GM18873 (cell line): ENCODE data around the gene CCNI2.

Experiments
- ATAC-seq: cut with Tn5 transposase; IDR thresholded peaks from one replicate; pipeline ENCODE4 v1.9.1; 2021; ENCODE audit warnings: mild to moderate bottlenecking, moderate library complexity, moderate number of reproducible peaks; ENCODE audit not compliant: unreplicated experiment, low FRiP score

CCNI2 gene

GRCh38 chr5:132764671-132765238 is 17.5 kb downstream of the CCNI2 start:
- ATAC-seq: no peak

GRCh38 chr5:132765311-132766019 is 18.2 kb downstream of the CCNI2 start:
- no peak for ATAC-seq

- ATAC-seq: no peak
These were observed 19.0 kb downstream of the CCNI2 start for GRCh38 chr5:132766020-132766805.

GRCh38 chr5:132766806-132767055 is 19.5 kb downstream of the CCNI2 start:
- ATAC-seq: no peak

GRCh38 chr5:132767150-132767549 is 19.9 kb downstream of the CCNI2 start:
- ATAC-seq: no peak

- no peak for ATAC-seq
These were observed 21.3 kb downstream of the CCNI2 start for GRCh38 chr5:132768485-132768868.

- ATAC-seq: no peak
These were observed 23.4 kb downstream of the CCNI2 start for GRCh38 chr5:132770476-132771159.

GRCh38 chr5:132771503-132771998 is 24.3 kb downstream of the CCNI2 start:
- ATAC-seq: no peak

- no peak for ATAC-seq
These were observed 25.3 kb downstream of the CCNI2 start for GRCh38 chr5:132772291-132773070.

GRCh38 chr5:132773114-132773513 is 25.9 kb downstream of the CCNI2 start:
- ATAC-seq: no peak

GRCh38 chr5:132773601-132774355 is 26.6 kb downstream of the CCNI2 start:
- no peak for ATAC-seq

GRCh38 chr5:132774406-132774805 is 27.2 kb downstream of the CCNI2 start:
- no peak for ATAC-seq

- ATAC-seq: no peak
These were observed 27.7 kb downstream of the CCNI2 start for GRCh38 chr5:132774896-132775295.

- ATAC-seq: no peak
These were observed 28.3 kb downstream of the CCNI2 start for GRCh38 chr5:132775476-132775961.

- no peak for ATAC-seq
These were observed 29.1 kb downstream of the CCNI2 start for GRCh38 chr5:132776131-132776937.

- ATAC-seq: no peak
These were observed 29.6 kb downstream of the CCNI2 start for GRCh38 chr5:132776938-132777208.

GRCh38 chr5:132777209-132778069 is 30.2 kb downstream of the CCNI2 start, which contains the start of gene SEPTIN8:
Gene SEPTIN8 (minus strand): TSS chr5:132777239. CDS start chr5:132777137, 102 bp downstream.
- ATAC-seq: no peak

- ATAC-seq: no peak
These were observed 30.9 kb downstream of the CCNI2 start for GRCh38 chr5:132778129-132778528.
